ENCODE results near the gene FAM217B. TPM values are rescaled to one million over a fixed set of nuclear protein-coding genes. Genes with fewer than 3 reads are reported as not detected.

FAM217B gene
- total and polyA plus RNA-seq, 2 of the 8 experiments (the other 6 are each of a cell fraction or from before 2014, with no cell fraction given): 5.4 to 28.5 TPM

DNA sequence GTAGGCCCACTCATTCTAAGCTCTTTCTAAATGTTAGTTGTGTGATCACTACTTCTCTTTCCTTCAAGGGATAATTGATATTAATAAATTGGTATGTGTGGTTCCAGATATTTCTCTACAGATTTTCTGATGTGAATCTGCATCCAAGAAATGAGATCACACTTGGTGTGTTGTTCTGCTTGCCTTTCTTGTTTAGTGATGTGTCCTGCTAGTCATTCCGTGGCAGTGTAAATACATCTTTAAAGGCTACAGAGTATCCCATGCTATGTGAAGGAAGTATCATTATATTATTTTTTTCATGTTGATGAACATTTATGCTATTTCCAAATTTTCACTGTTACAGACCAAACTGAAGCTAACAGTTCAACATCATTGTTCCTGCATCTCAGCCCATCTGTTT lies 31.2 kb downstream of the FAM217B start:
- H3K4me2 ChIP-seq (ENCODE audit: insufficient read depth in 1 of 2, low read depth in 2 of 2, low read length in 2 of 2): no peak overlapping the region
- no peak overlapping the region for H2AK5ac ChIP-seq (ENCODE audit: low read depth, low read length)
- no peak overlapping the region for H3K4me3 ChIP-seq (ENCODE audit: extremely low read depth in 1 of 4, insufficient read depth in 2 of 4, low read depth in 3 of 4, low read length in 4 of 4)
- H3K27me3 ChIP-seq (replicated peaks in 1 of 4; ENCODE audit: control insufficient read depth in 3 of 4, extremely low read depth in 1 of 4, insufficient read depth in 3 of 4, low read length in 3 of 4): no peaks in the 10 kb centered on the region
- no peak overlapping the region for H2BK15ac ChIP-seq (ENCODE audit: low read length)
- 95% methylated on average over 1 of the region's 1 CpG; no CpG with 5 or more reads in 1 of the 2 experiments for WGBS, 2 experiments (ENCODE audit: extremely low coverage in 1 of 2, insufficient coverage in 1 of 2, insufficient read length in 1 of 2, insufficient replicate concordance in 2 of 2, low coverage in 1 of 2, low lambda C conversion rate in 2 of 2, missing lambda C conversion rate in 1 of 2)
- H3K23me2 ChIP-seq (ENCODE audit: low read depth, low read length): no peaks in the 10 kb centered on the region
- H3K9ac ChIP-seq (replicated peaks in 1 of 4; ENCODE audit: extremely low read depth in 1 of 4, low read depth in 3 of 4, low read length in 3 of 4): no peak overlapping the region
- H3K27ac ChIP-seq (ENCODE audit: low read depth, low read length): no peak overlapping the region
- ChIA-PET POLR2A (ENCODE audit: partially characterized antibody) (no interaction called here), CTCF (ENCODE audit: partially characterized antibody) (interaction anchor here (0.6 to 1.4 kb wide), 2 partner anchors 13 to 64 kb away, joined by 3 to 5 read pairs; partner anchors contain the start of gene CDH26)
- no peaks in the 10 kb centered on the region for H3K79me1 ChIP-seq (ENCODE audit: low read depth, low read length)
- no peak overlapping the region for H4K5ac ChIP-seq (ENCODE audit: insufficient read length, low read depth, low read length)
- no peak overlapping the region for H3K14ac ChIP-seq (ENCODE audit: insufficient read length)
- no peak overlapping the region for H2BK12ac ChIP-seq (ENCODE audit: low read depth, low read length)
- no peaks in the 10 kb centered on the region for H3K36me3 ChIP-seq (ENCODE audit: control insufficient read depth in 2 of 4, insufficient read depth in 4 of 4, low read length in 3 of 4)
- FAIRE-seq (no peak), DNase-seq (ENCODE audit: low read depth in 1 of 2, low spot score in 2 of 2) (no peak)
- H3K23ac ChIP-seq (ENCODE audit: insufficient read length): no peak overlapping the region
- H2AFZ ChIP-seq (ENCODE audit: low read length): no peak overlapping the region
- H3K79me2 ChIP-seq (ENCODE audit: control insufficient read depth in 1 of 2, insufficient read depth in 2 of 2, low read length in 2 of 2): no peaks in the 10 kb centered on the region
- H3K56ac ChIP-seq (replicated peaks; ENCODE audit: insufficient read length, low read depth, low read length): no peak overlapping the region
- H3K18ac ChIP-seq (ENCODE audit: extremely low read depth, low read length): no peak overlapping the region
- no peaks in the 10 kb centered on the region for H3K9me3 ChIP-seq (ENCODE audit: insufficient read depth in 2 of 2, low read depth in 1 of 2, low read length in 1 of 2)
- H2BK5ac ChIP-seq (ENCODE audit: low read depth, low read length): no peak overlapping the region
- no peaks in the 10 kb centered on the region for H3K4me1 ChIP-seq (replicated peaks in 1 of 4; ENCODE audit: control insufficient read depth in 3 of 4, insufficient read depth in 4 of 4, low read length in 3 of 4)
- H3K4ac ChIP-seq (replicated peaks; ENCODE audit: insufficient read length, low read depth, low read length): no peak overlapping the region
- H4K91ac ChIP-seq (replicated peaks; ENCODE audit: insufficient read length, low read length): no peak overlapping the region
- no peak overlapping the region for H4K8ac ChIP-seq (ENCODE audit: extremely low read depth, insufficient read depth, low read length)
- H4K20me1 ChIP-seq (replicated peaks in 1 of 2; ENCODE audit: control insufficient read depth in 1 of 2, insufficient read depth in 2 of 2, low read length in 2 of 2): no peaks in the 10 kb centered on the region
- H2BK120ac ChIP-seq (replicated peaks; ENCODE audit: low read depth, low read length): no peak overlapping the region
- H2BK20ac ChIP-seq (ENCODE audit: low read length): no peak overlapping the region
- no peak for TF ChIP-seq SP2 (IDR thresholded peaks at IDR 0.05; ENCODE audit: low read length)
- TF ChIP-seq MAFK (IDR thresholded peaks at IDR 0.05; ENCODE audit: low read depth, low read length): no peak
- no peak for TF ChIP-seq SIN3A (conservative IDR thresholded peaks at IDR 0.05 in 1 of 2, IDR thresholded peaks at IDR 0.05 in 1 of 2; ENCODE audit: low read depth in 1 of 2, low read length in 2 of 2)
- TF ChIP-seq TBP (IDR thresholded peaks at IDR 0.05; ENCODE audit: low read depth, low read length): no peak
- TF ChIP-seq RNF2 (IDR thresholded peaks at IDR 0.05; ENCODE audit: borderline replicate concordance, low read depth, low read length, missing control alignments, poor library complexity, severe bottlenecking): no peak
- no peak for TF ChIP-seq GABPA (IDR thresholded peaks at IDR 0.05; ENCODE audit: borderline replicate concordance, insufficient read depth, low read length)
- no peak for TF ChIP-seq CREB1 (IDR thresholded peaks at IDR 0.05)
- TF ChIP-seq PHF8 (conservative IDR thresholded peaks at IDR 0.05; ENCODE audit: low read depth, low read length): no peak
- TF ChIP-seq CTBP2 (IDR thresholded peaks at IDR 0.05; ENCODE audit: borderline replicate concordance, insufficient read depth, insufficient read length, low read length): no peak
- TF ChIP-seq RBBP5 (IDR thresholded peaks at IDR 0.05; ENCODE audit: borderline replicate concordance, low read depth, low read length): no peak
- TF ChIP-seq YY1 (IDR thresholded peaks at IDR 0.05; ENCODE audit: low read depth, low read length): no peak
- no peak for TF ChIP-seq USF2 (IDR thresholded peaks at IDR 0.05; ENCODE audit: low read length)
- no peak for TF ChIP-seq SUZ12 (IDR thresholded peaks at IDR 0.05; ENCODE audit: low read length)

All from H1 (cell line).